WI38 (cell line): ENCODE results near the gene GRK7.

Experiments
- H3K4me3 ChIP-seq: 2 replicates; pipeline ENCODE4 v1.5.1; 2011; ENCODE audit warnings: low read depth, mild to moderate bottlenecking, control low read depth, low read length
- TF ChIP-seq, protein P1 (sequence below): IDR thresholded peaks from 2 replicates; pipeline ENCODE4 v1.5.1; 2012; ENCODE audit warnings: low read depth, mild to moderate bottlenecking, control low read depth, low read length

Gene GRK7

DNA sequence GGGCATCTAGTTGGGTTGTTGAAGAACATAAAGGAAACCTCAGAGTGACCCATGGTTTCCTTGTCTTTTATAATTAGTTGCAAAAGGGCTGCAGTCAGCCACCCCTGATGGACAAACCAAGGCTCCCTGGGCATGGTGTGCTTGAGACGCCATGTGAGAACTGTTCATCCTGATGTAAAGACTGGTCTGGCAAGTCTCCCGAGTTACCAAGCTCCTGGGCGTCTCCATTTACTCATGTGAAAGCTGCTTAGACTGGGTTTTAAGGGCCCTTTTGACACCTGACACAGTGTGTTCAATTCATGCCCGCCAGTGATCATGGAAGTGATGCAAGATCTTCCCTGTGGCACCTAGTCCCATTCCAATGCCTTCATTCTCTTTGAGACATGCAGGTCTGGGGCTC, 49.4 kb downstream of the GRK7 start:
- no peak overlapping the region for H3K4me3 ChIP-seq
- TF ChIP-seq, protein P1, sequence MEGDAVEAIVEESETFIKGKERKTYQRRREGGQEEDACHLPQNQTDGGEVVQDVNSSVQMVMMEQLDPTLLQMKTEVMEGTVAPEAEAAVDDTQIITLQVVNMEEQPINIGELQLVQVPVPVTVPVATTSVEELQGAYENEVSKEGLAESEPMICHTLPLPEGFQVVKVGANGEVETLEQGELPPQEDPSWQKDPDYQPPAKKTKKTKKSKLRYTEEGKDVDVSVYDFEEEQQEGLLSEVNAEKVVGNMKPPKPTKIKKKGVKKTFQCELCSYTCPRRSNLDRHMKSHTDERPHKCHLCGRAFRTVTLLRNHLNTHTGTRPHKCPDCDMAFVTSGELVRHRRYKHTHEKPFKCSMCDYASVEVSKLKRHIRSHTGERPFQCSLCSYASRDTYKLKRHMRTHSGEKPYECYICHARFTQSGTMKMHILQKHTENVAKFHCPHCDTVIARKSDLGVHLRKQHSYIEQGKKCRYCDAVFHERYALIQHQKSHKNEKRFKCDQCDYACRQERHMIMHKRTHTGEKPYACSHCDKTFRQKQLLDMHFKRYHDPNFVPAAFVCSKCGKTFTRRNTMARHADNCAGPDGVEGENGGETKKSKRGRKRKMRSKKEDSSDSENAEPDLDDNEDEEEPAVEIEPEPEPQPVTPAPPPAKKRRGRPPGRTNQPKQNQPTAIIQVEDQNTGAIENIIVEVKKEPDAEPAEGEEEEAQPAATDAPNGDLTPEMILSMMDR: no peak
